ENCODE data around the gene SPATA22.
"Not testable (repeated sequence)": the region's sequence is repeated elsewhere in the genome, so short reads cannot be mapped to it uniquely, and the experiment has no call there.

The SPATA22 gene, protein sequence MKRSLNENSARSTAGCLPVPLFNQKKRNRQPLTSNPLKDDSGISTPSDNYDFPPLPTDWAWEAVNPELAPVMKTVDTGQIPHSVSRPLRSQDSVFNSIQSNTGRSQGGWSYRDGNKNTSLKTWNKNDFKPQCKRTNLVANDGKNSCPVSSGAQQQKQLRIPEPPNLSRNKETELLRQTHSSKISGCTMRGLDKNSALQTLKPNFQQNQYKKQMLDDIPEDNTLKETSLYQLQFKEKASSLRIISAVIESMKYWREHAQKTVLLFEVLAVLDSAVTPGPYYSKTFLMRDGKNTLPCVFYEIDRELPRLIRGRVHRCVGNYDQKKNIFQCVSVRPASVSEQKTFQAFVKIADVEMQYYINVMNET

DNA sequence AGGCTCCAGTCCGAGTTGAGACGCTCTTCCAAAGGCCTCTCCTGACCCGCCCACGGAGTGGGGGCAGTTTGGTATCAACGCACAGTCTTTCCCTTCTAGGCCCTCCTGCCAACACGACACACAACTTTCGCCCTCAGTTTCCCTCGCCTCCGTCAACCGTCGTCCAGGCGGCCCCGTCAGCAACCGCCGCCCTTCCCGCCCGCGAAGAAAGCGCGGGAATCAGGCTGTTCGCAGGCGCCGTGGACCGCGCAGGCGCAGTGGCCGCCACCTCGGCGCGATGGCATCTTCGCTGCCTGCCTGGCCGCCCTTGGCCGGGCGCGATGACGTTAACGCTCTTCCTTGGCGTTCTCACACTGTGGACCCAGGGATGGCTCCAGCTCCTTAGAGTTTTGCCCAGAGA, at the start of gene SPATA22:
TSS of gene SPATA22 (minus strand) at position 221 of the 400 bp plus-strand sequence. CDS start 2,494 bp downstream, outside the sequence.
- DNase-seq (ENCODE audit: low read depth): no peak

DNA sequence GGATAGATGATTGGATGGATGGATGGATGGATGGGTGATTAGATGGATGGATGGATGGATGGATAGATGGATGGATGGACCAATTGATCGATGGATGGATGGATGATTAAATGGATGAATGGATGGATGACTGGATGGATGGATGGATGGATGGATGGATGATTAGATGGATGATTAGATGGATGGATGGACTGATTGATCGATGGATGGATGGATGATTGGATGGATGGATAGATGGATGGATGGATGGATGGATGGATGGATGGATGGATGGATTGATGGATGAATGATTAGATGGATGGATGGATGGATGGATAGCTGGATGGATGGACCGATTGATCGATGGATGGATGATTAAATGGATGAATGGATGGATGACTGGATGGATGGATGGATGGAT, 47.9 kb upstream of the SPATA22 start:
- DNase-seq (ENCODE audit: low read depth): not testable (repeated sequence)

DNA sequence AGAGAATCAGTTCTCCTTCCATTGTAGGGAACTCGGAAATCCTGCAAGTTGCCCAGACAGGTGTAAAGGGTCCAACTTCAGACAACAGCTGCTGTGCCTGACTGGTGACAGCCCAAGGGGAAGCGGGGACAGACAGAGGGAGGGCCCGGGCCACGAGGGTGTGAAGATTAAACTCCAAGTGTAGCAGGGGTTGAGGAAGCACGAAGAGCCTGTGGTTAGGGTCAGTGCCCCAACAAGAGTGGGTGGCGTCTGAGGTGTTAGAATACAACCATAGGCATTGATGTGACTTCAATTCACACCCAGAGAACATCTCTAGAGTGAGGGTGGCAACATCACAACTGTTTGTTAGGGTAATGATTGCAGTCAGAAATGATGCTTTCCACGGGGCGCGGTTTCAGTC, 43.3 kb upstream of the SPATA22 start:
- no peak for DNase-seq (ENCODE audit: low read depth)

DNA sequence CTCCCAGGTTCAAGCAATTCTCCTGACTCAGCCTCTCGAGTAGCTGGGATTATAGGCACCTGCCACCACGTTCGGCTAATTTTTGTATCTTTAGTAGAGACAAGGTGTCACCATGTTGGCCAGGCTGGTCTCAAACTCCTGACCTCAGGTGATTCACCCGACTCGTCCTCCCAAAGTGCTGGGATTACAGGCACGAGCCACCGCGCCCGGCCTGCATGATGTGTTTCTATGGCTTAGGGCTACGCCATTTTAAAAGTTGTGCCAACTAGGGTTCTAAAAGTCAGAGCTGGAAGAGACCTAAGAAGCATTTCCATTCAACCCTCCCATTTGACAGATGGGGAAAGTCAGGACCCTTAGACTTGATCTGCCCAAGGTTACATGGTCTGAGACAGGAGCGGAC, 42.5 kb upstream of the SPATA22 start:
- DNase-seq (ENCODE audit: low read depth): not testable (repeated sequence)

DNA sequence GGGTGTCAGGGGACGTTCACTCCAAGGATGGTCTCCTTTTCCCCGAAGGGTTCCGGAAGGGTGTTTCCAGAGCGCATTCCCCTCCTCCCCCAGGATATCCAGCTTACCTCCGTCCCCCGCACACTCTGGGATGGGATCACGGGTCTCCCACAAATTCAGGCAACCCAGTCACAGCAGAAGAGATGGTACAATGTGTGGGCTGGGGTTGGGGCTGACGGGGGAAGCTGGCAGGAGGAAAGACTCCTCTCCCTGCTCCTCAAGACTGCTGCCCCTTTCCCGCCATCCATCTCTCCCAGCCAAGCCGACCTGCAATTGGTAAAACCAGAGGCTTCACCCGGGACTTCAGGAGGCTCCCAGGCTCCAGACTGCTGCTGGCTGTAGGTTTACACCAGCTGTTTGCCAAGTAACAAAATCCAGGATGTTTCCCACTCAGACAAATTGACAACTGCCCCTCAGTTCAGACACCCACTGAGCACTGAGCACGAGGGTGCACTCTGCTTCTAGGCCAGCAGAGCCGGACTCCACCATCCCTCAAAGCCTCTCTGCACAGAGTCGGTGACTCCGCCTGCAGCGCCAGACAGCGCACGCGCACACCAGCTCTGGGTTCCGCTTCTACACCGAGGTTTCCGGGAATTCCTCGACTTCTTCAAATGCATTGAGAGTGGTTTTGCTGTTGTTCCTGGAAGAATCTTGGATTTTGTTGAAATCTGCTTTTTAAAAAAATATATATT, 41.9 kb upstream of the SPATA22 start:
- no peak for DNase-seq (ENCODE audit: low read depth)

DNA sequence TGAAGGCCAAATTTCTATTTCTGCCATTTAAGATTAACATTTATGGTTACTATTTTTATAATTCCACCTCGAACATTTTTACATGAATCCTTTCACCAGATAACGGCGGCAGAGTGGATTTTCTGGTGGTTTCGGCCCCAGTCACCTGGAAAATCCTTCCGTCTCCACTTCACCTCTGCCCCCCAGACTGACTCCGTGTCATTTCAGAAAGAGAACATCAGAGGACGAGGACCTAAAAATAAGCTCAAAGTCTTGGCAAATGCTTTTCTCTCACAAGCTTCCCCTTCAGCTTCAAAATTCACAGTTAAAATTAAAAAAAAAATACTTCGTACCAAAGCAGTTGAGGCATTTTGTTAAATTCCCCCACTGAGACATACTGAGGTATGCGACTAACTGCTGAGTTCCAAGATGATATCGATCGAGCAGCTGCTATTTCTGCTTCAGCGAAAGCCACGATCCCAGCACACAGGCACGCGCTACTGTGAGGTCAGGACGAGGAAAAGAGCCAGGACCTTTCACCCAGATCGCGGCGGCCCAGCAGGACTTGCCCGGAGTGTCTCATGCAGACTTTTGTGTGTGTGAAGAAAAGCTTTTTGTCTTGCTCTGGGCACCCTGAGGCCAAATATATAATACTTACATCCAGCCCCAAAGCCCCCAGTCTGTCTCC, 41.0 kb upstream of the SPATA22 start:
- DNase-seq (ENCODE audit: low read depth): no peak

DNA sequence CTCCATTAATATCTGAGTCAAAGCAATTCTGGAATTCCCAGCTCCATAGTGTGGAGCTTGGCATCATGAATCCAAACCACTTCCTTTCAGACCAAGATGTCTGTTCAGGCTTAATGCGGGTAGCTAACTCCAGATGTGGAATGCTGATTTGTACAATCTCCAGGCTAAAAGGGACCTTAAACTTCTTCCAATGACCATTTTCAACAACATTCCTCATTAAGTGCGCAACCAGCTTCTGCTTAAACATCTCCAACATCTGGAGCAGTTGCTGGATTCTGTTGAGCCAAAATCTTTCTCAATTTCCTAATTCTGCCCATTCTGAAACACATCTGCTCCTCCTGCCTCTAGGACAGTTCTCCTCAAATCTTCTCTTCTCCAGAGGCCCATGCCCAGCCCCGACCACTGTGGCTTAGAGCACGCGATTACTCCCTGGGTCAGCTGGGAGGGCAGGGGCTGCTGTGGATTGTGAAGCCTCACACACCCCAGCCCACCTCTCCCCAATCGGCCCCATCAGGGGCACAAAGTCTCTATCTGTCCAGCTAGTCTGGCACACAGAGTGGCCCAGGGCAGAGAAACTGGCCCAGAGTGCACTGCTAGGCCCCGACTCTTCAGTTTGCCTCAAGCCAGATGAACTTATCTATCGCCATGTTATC, 40.4 kb upstream of the SPATA22 start:
- DNase-seq (ENCODE audit: low read depth): no peak

DNA sequence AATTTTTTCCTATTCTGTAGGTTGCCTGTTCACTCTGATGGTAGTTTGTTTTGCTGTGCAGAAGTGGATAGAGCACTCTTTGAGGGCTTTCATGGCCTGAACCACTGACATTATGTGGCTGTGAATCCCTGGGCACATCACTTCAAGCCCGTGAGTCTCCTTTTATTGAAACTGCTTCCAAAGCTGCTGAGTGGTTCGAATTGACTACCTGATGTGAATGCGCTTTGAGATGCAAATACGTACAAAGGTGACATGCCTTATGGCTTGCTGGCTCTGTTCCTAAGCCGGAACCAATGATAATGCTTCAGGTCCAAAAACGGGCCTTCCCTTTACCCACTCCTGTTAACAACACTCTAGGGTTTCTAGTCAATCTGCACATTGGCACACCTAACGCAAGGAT, 38.5 kb upstream of the SPATA22 start:
- no peak for DNase-seq (ENCODE audit: low read depth)

DNA sequence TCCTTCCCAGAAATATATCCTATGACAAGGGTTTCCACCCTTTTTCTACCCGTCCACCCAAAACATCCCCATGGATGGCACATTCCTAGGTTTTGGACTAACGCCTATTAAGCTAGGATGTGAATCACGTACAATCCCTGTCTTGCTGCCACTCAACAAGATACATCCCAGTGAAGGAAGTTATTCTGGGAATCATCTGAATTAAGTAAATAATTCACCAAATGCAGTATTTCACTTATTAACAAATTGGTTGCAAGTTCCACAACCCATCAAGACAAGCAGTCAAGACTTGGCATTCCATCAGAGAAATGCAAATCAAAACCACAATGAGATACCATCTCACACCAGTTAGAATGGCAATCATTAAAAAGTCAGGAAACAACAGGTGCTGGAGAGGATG, 36.2 kb upstream of the SPATA22 start:
- DNase-seq (ENCODE audit: low read depth): no peak

DNA sequence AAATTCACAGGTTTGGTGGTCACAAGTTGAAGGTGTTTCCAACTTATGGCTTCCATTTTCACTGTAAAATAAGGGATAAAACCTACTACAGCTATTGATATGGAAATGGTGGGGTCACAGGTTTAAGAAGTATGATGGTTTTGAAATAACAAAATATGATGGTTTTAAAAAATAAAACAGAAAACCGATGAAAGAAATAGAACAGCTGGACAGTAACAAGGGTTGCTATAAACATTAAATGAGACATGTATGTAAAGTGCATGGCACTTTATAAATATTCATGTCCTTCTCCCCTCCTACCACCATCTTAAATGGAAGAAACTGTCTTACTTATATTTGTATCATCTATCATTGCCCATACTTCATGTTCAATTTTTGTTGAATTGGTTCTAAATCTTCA, 35.5 kb upstream of the SPATA22 start:
- DNase-seq (ENCODE audit: low read depth): no peak

DNA sequence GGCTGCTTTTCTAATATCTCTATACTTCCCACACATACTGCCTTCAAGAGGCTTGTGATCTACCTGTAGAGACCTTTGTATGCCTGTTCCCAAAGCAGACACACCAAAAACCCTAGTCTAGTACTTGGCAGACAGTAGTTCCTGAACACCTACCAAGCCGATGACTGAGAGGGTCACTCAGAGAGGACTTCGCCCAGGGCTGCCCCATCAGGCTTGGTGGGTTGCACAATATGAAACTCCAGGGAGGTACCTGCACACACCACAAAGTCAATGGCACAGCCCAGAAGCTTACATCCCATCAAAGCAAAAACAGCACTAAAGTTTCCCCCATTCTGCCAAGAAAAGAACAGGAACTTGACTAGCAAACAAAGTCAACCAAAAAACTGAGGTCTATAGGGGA, 34.4 kb upstream of the SPATA22 start:
- no peak for DNase-seq (ENCODE audit: low read depth)

DNA sequence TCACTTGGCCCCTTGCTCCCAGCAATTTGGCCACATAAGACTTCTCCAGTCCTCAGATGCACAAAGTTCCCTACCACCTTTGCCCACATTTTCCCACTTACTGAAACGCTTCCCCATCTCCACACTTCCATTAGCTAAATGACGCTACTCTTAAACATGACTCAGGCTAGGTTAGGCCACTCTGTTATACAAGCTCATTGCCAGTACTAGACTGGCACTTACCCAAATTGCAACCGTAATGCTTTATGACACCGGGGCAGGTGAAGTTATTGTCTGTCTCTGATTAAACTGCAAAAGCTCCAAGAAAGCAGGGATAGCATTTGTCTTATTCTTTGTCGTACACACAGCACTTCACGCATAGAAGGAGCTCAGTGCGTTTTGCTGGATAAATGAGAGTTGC, 33.4 kb upstream of the SPATA22 start:
- DNase-seq (ENCODE audit: low read depth): no peak

DNA sequence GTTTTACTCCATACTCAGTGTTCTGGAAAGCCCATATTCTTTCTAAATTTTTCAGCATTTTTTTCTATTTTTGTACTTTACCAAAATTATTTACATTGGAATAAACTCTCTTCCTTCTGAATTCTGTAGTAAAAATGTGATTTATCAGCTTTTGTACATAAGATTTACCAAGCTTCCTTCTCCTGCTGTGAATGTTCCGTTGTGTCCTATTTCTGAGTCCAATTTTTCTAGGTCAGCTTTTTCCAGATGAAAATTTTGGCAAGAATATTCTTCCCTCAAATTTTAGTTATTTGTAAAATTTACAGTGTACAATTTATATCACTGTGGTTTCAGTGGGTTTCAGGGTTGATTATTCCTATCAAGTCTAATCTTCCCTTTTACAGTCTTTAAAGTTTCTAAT, 31.7 kb upstream of the SPATA22 start:
- DNase-seq (ENCODE audit: low read depth): no peak

DNA sequence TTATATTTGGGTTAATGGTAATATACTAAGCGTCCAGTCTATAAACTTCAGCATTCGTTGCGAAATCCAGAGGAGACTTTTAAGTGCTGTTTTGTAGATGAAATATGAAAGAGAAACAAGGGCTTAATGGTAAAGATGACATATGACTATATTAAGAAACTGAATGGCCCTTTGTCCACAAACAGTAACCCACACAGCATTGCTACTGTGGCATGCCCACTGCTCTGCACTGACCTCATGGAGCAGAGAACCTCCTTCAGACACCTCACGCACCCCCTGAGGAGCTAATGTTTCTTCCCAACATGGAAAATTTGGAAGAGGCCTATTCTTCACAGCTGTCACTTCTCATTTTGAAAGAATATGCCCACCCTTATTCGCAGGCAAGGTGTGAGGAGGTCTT, 30.8 kb upstream of the SPATA22 start:
- DNase-seq (ENCODE audit: low read depth): no peak

DNA sequence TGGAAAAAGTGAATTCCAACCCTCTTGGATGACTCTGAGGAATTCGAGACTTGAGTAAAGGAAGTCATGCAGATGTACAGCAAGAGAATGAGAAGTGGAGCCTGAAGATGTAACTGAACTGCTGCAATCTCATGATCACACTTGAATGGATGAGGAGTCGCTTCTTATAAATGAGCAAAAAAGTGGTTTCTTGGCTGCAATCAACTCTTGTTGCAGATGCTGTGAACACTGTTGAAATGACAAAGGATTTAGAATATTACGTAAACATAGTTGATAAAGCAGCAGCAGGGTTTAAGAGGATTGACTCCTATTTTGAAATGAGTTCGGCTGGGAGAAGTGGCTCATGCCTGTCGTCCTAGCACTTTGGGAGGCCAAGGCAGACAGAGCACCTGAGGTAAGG, 29.7 kb upstream of the SPATA22 start:
- no peak for DNase-seq (ENCODE audit: low read depth)

DNA sequence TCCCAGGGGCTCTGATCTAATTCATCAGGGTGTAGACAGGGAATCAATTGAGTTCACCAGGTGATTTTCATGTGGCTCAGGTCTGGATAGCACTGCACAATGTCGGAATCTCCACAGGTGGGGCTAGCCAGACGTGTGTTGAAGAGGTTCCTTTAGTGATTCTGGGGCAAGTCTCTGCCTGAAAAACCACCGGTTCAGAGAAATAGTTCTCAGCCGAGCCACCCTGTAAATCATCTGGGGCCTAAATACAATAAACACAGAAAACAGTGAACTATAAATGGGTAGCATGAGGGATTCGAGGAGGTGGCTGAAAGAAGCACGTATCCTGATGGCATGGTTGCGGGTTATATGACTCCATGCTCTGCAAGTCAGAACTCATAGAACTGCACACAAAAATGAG, 25.5 kb upstream of the SPATA22 start:
- DNase-seq (ENCODE audit: low read depth): no peak

DNA sequence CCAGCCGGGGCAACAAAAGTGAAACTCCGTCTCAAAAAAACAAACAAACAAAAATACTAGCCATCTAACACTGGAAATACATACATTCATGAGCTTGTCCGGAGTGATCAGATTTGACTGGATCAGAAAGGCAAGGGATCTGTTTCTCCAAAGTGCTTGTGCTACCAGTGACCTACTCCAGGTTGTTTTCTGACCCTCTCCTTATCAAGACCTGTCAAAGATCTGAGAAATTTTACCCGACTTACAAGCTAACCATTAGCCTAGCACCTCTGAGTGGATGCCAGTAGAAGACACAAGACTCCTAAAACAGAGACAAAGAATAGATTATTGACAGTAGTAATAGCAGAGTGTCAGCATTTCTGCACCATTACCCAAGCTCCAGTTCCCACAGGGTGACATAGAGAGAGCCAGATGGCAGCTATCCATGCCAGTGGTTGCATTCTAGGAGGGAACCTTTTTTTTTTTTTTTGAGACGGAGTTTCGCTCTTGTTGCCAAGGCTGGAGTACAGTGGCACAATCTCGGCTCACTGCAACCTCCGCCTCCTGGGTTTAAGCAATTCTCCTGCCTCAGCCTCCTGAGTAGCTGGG, 14.0 kb upstream of the SPATA22 start:
- DNase-seq (ENCODE audit: low read depth): no peak

DNA sequence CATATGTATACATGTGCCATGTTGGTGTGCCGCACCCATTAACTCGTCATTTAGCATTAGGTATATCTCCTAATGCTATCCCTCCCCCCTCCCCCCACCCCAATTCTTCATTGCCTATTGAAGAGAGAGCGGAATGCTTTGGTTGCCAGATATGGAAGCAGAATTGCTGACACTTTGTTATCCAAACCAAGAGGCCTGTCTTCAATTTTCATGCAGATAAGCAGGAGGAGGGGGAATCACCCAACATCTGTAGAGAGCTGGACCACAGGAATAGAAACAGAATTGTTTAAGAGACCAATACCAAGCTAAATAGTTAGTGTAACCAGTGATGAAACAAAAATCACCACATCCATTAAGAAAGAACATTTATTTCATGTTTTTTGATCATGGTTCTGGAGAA, 11.2 kb upstream of the SPATA22 start:
- no peak for DNase-seq (ENCODE audit: low read depth)

DNA sequence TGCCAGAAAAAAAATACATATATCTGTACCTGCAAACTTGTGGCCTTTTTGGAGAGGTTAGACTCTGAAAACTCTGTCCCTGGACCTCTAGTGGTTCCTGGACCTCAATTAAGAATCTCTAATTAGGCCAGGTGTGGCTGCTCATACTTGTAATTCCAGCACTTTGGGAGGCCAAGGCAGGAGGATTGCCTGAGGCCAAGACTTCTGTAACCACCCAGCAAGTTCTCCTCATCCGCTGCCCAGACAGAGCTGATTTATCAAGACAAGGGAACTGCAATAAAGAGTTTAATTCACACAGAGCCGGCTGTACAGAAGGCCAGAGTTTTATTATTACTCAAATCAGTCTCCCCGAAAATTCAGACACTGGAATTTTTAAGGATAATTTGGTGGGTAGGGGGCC, 8.4 kb upstream of the SPATA22 start:
- no peak for DNase-seq (ENCODE audit: low read depth)

DNA sequence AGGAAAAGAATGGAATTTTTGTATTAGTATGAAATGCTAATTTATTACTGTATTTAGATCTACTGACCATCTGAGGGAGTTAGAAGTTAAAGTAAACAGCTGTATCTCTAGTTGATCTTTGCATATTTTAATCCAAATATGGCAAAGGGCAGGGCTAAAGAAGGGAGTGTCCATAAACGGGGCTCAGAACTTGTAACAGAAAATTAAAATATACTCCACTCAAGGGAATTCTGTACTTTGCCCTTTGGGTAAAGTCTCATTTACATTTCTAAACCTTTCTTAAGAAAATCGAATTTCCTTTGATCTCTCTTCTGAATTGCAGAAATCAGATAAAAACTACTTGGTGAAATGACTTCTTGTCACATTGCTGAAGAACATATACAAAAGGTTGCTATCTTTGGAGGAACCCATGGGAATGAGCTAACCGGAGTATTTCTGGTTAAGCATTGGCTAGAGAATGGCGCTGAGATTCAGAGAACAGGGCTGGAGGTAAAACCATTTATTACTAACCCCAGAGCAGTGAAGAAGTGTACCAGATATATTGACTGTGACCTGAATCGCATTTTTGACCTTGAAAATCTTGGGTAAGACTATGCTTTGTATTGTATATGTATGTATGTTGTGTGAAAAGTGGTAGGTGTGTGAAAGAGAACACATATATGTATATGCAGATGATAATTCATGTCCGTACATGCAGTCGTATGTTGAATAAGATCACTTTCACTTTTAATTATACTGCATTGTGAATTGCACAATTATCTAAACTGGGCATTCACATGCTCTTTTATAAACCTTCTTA, 4.4 kb upstream of the SPATA22 start, which contains the start of gene ASPA:
TSS of gene ASPA (plus strand) at position 186 of the 799 bp plus-strand sequence. CDS start at position 349, 163 bp downstream.
- no peak for DNase-seq (ENCODE audit: low read depth)

DNA sequence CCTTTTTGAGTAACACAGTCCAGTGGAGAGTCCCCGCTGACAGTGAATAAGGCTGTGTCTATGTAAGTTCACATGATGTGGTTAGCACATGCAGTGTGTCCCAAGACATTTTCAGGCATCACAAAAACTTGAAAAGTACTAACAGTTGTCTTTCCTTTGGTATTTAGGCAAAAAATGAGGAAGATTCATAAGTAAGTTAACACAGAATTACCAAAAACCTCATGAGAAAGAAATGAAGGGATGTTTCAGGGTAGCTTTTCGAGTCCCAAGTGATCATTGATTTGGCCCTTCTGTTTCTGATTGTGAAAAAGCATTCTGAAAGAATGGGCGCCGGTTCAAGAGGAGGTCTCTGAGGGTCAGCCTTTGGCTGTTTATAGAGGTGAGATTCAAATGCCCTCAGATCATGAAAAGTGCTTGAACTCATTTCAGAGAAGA, 3.6 kb upstream of the SPATA22 start:
- DNase-seq (ENCODE audit: low read depth): no peak

Measured in stimulated activated CD4-positive, alpha-beta T cell treated with anti-CD3 and anti-CD28 coated beads, Interleukin-2, amount 100 ng/mL, for 4 hours (primary cell).